Glutamatergic neuron (in vitro differentiated cells): ENCODE measurements around the gene PISD. TPM values are rescaled to one million over a fixed set of nuclear protein-coding genes. Genes with fewer than 3 reads are reported as not detected.

Experiments
- DNase-seq: peaks from one replicate; pipeline ENCODE4 v3.0.0; 2022
- H3K27ac Mint-ChIP-seq: one replicate; pipeline ENCODE4 v1.8.0; 2020; ENCODE audit warnings: mild to moderate bottlenecking, mixed read lengths, inconsistent platforms; ENCODE audit not compliant: unreplicated experiment
- H3K27me3 Mint-ChIP-seq: one replicate; pipeline ENCODE4 v1.8.0; 2020; ENCODE audit warnings: mild to moderate bottlenecking, moderate library complexity, mixed read lengths, inconsistent platforms; ENCODE audit not compliant: unreplicated experiment
- H3K36me3 Mint-ChIP-seq: one replicate; pipeline ENCODE4 v1.8.0; 2020; ENCODE audit warnings: mild to moderate bottlenecking, mixed read lengths, inconsistent platforms; ENCODE audit not compliant: unreplicated experiment
- H3K4me1 Mint-ChIP-seq: one replicate; pipeline ENCODE4 v1.8.0; 2020; ENCODE audit warnings: mild to moderate bottlenecking, low read depth, mixed read lengths, inconsistent platforms; ENCODE audit not compliant: unreplicated experiment
- H3K4me3 Mint-ChIP-seq: one replicate; pipeline ENCODE4 v1.8.0; 2020; ENCODE audit warnings: mild to moderate bottlenecking, mixed read lengths, inconsistent platforms; ENCODE audit not compliant: unreplicated experiment
- H3K9me3 Mint-ChIP-seq: one replicate; pipeline ENCODE4 v1.8.0; 2020; ENCODE audit warnings: mild to moderate bottlenecking, moderate library complexity, mixed read lengths, inconsistent platforms; ENCODE audit not compliant: unreplicated experiment
- CTCF ChIP-seq: fragments of 200-600 bp; sonication (generic); IDR thresholded peaks from one replicate; pipeline ENCODE4 v1.5.0; 2021; ENCODE audit not compliant: partially characterized antibody, unreplicated experiment
- total RNA-seq: library from RNA; stranded (reverse); fragmentation: NEBNext Ultra II Directional; extraction: Animal tissue kit (Norgen Biotek cat#: 25700); gene quantifications from one replicate; pipeline ENCODE4 v1.2.1, GENCODE V29; 2021; ENCODE audit not compliant: unreplicated experiment

Gene PISD
- total RNA-seq, 1 donor from 2014 or later: 60.9 TPM

GRCh38 chr22:31647066-31647465 lies 14.9 kb downstream of the PISD start:
- H3K4me3 Mint-ChIP-seq: no peak overlapping the region
- H3K9me3 Mint-ChIP-seq: no peaks in the 10 kb centered on the region
- H3K36me3 Mint-ChIP-seq: no peaks in the 10 kb centered on the region
- no peak overlapping the region for H3K27ac Mint-ChIP-seq
- no peak for DNase-seq
- no peaks in the 10 kb centered on the region for H3K4me1 Mint-ChIP-seq
- no peak for TF ChIP-seq CTCF
- H3K27me3 Mint-ChIP-seq: no peaks in the 10 kb centered on the region

GRCh38 chr22:31646186-31647019 lies 15.6 kb downstream of the PISD start:
- Mint-ChIP-seq H3K36me3 (no peaks in the 10 kb centered on the region), H3K27me3 (no peaks in the 10 kb centered on the region), H3K27ac (no peak overlapping the region)

GRCh38 chr22:31639436-31640039 lies 22.5 kb downstream of the PISD start:
- no peak for DNase-seq
- Mint-ChIP-seq H3K36me3 (no peaks in the 10 kb centered on the region), H3K4me1 (no peaks in the 10 kb centered on the region), H3K4me3 (no peak overlapping the region), H3K27me3 (peaks cover 1% of the 10 kb centered on the region), H3K27ac (no peak overlapping the region), H3K9me3 (no peaks in the 10 kb centered on the region)
- TF ChIP-seq CTCF: no peak

More at GRCh38 chr22:31646186-31647019, 15.6 kb downstream of the PISD start:
- no peak for TF ChIP-seq CTCF
- no peaks in the 10 kb centered on the region for H3K9me3 Mint-ChIP-seq
- DNase-seq: no peak
- no peak overlapping the region for H3K4me3 Mint-ChIP-seq
- no peaks in the 10 kb centered on the region for H3K4me1 Mint-ChIP-seq

- Mint-ChIP-seq H3K36me3 (no peaks in the 10 kb centered on the region), H3K4me3 (no peak overlapping the region), H3K4me1 (peaks cover 1% of the 10 kb centered on the region), H3K9me3 (no peaks in the 10 kb centered on the region), H3K27ac (no peak overlapping the region), H3K27me3 (peaks cover 1% of the 10 kb centered on the region)
- TF ChIP-seq CTCF: no peak
- DNase-seq: no peak
These were observed 24.0 kb downstream of the PISD start for GRCh38 chr22:31637891-31638618.

- no peaks in the 10 kb centered on the region for H3K36me3 Mint-ChIP-seq
- TF ChIP-seq CTCF: no peak
- DNase-seq: no peak
- no peaks in the 10 kb centered on the region for H3K9me3 Mint-ChIP-seq
- no peak overlapping the region for H3K4me3 Mint-ChIP-seq
- H3K4me1 Mint-ChIP-seq: peaks cover 1% of the 10 kb centered on the region
- H3K27me3 Mint-ChIP-seq: peaks cover 1% of the 10 kb centered on the region
- no peak overlapping the region for H3K27ac Mint-ChIP-seq
These were observed 24.5 kb downstream of the PISD start for GRCh38 chr22:31637447-31637890.
